Endothelial cell of umbilical vein (primary cell): ENCODE measurements around the gene BID. TPM values are rescaled to one million over a fixed set of nuclear protein-coding genes. Genes with fewer than 3 reads are reported as not detected.
A peak's percentile ranks its signal among the peaks of the same experiment; 100 is the strongest.

ENCODE experiments used
- BruUV-seq: library from RNA; stranded (reverse); fragments of 400-500 nt; replicated peaks from 2 replicates; lab custom pipeline; 2021; lab: Mats Ljungman, UMichigan
- CTCF ChIA-PET: fragments of 300-600, 350-600 bp; sonication (Branson Sonifier 250); formaldehyde crosslinking; loops from one replicate; lab custom pipeline; 2021; ENCODE audit warnings: antibody characterized with exemption, inconsistent platforms; lab: Charles Lee
- POLR2A ChIA-PET: fragments of 300-600, 350-600 bp; sonication (Branson Sonifier 250); formaldehyde crosslinking; loops from one replicate; lab custom pipeline; 2021; ENCODE audit warnings: antibody characterized with exemption, inconsistent platforms; lab: Charles Lee
- DNase-seq: peaks from one replicate; pipeline ENCODE4 v3.0.0-alpha.2; 2011; ENCODE audit warnings: low read depth, low spot score
- FAIRE-seq: peaks from 2 replicates; lab custom pipeline; 2011; peaks lifted over from hg19 to GRCh38; lab: Jason Lieb, UNC
- H2AFZ ChIP-seq: 2 replicates; pipeline ENCODE4 v1.6.0; 2012; ENCODE audit warnings: low read depth, low read length, control low read depth, inconsistent platforms
- H3K27ac ChIP-seq: 2 replicates; pipeline ENCODE4 v1.5.1; 2011; ENCODE audit warnings: low read depth, mild to moderate bottlenecking, control low read depth, low read length, moderate library complexity; ENCODE audit not compliant: insufficient read depth
- H3K27me3 ChIP-seq, 2 experiments: 2 replicates each; pipeline versions ENCODE4 v1.6.0 to v1.6.1; 2011; ENCODE audit warnings: low read length in 2 of 2, mixed read lengths in 1 of 2; ENCODE audit not compliant: control insufficient read depth in 2 of 2, insufficient read depth in 2 of 2
- H3K36me3 ChIP-seq, 2 experiments: 2 replicates in 1 of 2; 3 replicates in 1 of 2; pipeline ENCODE4 v1.5.1; 2011; ENCODE audit warnings: low read length in 2 of 2, mild to moderate bottlenecking in 1 of 2, moderate library complexity in 1 of 2; ENCODE audit not compliant: control insufficient read depth in 2 of 2, insufficient read depth in 2 of 2; ENCODE audit errors: extremely low read depth in 1 of 2
- H3K4me1 ChIP-seq: 3 replicates; pipeline ENCODE4 v1.5.1; 2011; ENCODE audit warnings: mild to moderate bottlenecking, low read length; ENCODE audit not compliant: control insufficient read depth, insufficient read depth; ENCODE audit errors: extremely low read depth
- H3K4me2 ChIP-seq: 2 replicates; pipeline ENCODE4 v1.6.1; 2011; ENCODE audit warnings: low read length, control low read depth, mixed read lengths; ENCODE audit not compliant: insufficient read depth
- H3K4me3 ChIP-seq, 3 experiments: fragments of 200-600 bp in 1 of 3; sonication (generic), shearing (Covaris generic) in 1 of 3; replicated peaks in 1 of 3; 2 replicates each; pipeline ENCODE4 v1.5.1; 2011 to 2016; ENCODE audit warnings: control low read depth in 3 of 3, low read length in 3 of 3, mild to moderate bottlenecking in 2 of 3, inconsistent platforms in 1 of 3, low read depth in 1 of 3, moderate library complexity in 1 of 3; ENCODE audit not compliant: insufficient read depth in 1 of 3
- H3K79me2 ChIP-seq: 2 replicates; pipeline ENCODE4 v1.6.0; 2012; ENCODE audit warnings: low read length, inconsistent platforms; ENCODE audit not compliant: control insufficient read depth, insufficient read depth
- H3K9ac ChIP-seq: replicated peaks from 2 replicates; pipeline ENCODE3; 2011; ENCODE audit warnings: low read length, control low read depth; ENCODE audit not compliant: insufficient read depth; ENCODE audit errors: extremely low read depth
- H3K9me1 ChIP-seq: replicated peaks from 3 replicates; pipeline ENCODE4 v1.6.0; 2011; ENCODE audit warnings: mild to moderate bottlenecking, low read length; ENCODE audit not compliant: control insufficient read depth, insufficient read depth; ENCODE audit errors: extremely low read depth
- H3K9me3 ChIP-seq: replicated peaks from 2 replicates; pipeline ENCODE4 v1.5.1; 2012; ENCODE audit warnings: low read length, inconsistent platforms; ENCODE audit not compliant: control insufficient read depth, insufficient read depth
- H4K20me1 ChIP-seq: replicated peaks from 2 replicates; pipeline ENCODE3; 2011; ENCODE audit warnings: mild to moderate bottlenecking, low read length; ENCODE audit not compliant: control insufficient read depth, insufficient read depth; ENCODE audit errors: extremely low read depth
- CTCF ChIP-seq, 2 donors: IDR thresholded peaks; 1 replicate in 1 of 2; 2 replicates in 1 of 2; pipeline ENCODE4 v1.5.1; 2011; ENCODE audit warnings: low read length in 2 of 2, mild to moderate bottlenecking in 2 of 2, moderate library complexity in 2 of 2, control low read depth in 1 of 2, inconsistent platforms in 1 of 2, low read depth in 1 of 2; ENCODE audit not compliant: insufficient read depth in 1 of 2; ENCODE audit errors: extremely low read depth in 1 of 2
- EZH2 ChIP-seq: IDR thresholded peaks from 2 replicates; pipeline ENCODE4 v1.6.1; 2012; ENCODE audit warnings: borderline replicate concordance, low read depth, mild to moderate bottlenecking, moderate library complexity, low read length, inconsistent platforms; ENCODE audit not compliant: severe bottlenecking
- FOS ChIP-seq: IDR thresholded peaks from 2 replicates; pipeline ENCODE4 v1.6.1; 2011; ENCODE audit warnings: mild to moderate bottlenecking, low read length, moderate library complexity, borderline replicate concordance; ENCODE audit not compliant: insufficient read depth
- GATA2 ChIP-seq: IDR thresholded peaks from 2 replicates; pipeline ENCODE4 v1.7.0; 2011; ENCODE audit warnings: low read depth, mild to moderate bottlenecking, moderate library complexity, mixed read lengths, low read length; ENCODE audit not compliant: insufficient read length, insufficient read depth
- JUN ChIP-seq: IDR thresholded peaks from 2 replicates; pipeline ENCODE4 v1.6.1; 2011; ENCODE audit warnings: borderline replicate concordance, low read depth; ENCODE audit not compliant: insufficient read length, insufficient read depth
- MAX ChIP-seq: IDR thresholded peaks from 2 replicates; pipeline ENCODE4 v1.6.1; 2011; ENCODE audit not compliant: insufficient read depth, insufficient read length
- MYC ChIP-seq: IDR thresholded peaks from one replicate; pipeline ENCODE4 v1.6.1; 2011; ENCODE audit warnings: mild to moderate bottlenecking, low read depth, low read length
- POLR2A ChIP-seq: IDR thresholded peaks from 2 replicates; pipeline ENCODE4 v1.6.1; 2012; ENCODE audit warnings: low read depth, mild to moderate bottlenecking, control low read depth, low read length
- POLR2AphosphoS5 ChIP-seq: IDR thresholded peaks from 2 replicates; pipeline ENCODE4 v1.6.1; 2012; ENCODE audit warnings: low read depth, mild to moderate bottlenecking, control low read depth, low read length, moderate library complexity; ENCODE audit not compliant: insufficient read depth
- dilution Hi-C: fragments of 300-500 bp; cut with MboI; formaldehyde crosslinking; loops from one replicate; pipeline ENCODE4 v1.15.0; 2019; ENCODE audit warnings: low sequenced_read_pairs; ENCODE audit not compliant: extremely low pct_ligation_motif_present
- intact Hi-C: fragments of 100-400 bp; cut with micrococcal nuclease; formaldehyde crosslinking; loops from one replicate; pipeline ENCODE4 v1.10.0; 2022
- polyA plus RNA-seq, 4 experiments: library from polyadenylated mRNA; depleted of rRNA in 3 of 4; stranded (reverse) in 3 of 4; unstranded in 1 of 4; fragments of >200 nt; gene quantifications; 2 replicates each; pipeline versions ENCODE4 v1.2.1 to v1.2.3, GENCODE V29; 2011 to 2012; ENCODE audit warnings: missing spikeins in 1 of 4
- total RNA-seq: library from RNA; stranded (reverse); gene quantifications from 2 replicates; pipeline ENCODE4 v1.2.3, GENCODE V29; 2021

BID gene
- total and polyA plus RNA-seq, 2 donors (not counting 3 experiments of a cell fraction or from before 2014, with no cell fraction given), result 39.0 to 119 TPM

- POLR2A ChIA-PET, result no interaction called here
- FAIRE-seq (no peak), DNase-seq (peak; percentile 67)
- dilution Hi-C loops (no loop called here), intact Hi-C loops (loop anchor here (2.0 to 10.0 kb wide), 3 partner anchors 69 to 153 kb away; partner anchors contain the start of genes ATP6V1E1 and BCL2L13)
- Histone ChIP-seq H2AFZ (no peak overlapping the region), H3K27me3 (no peaks in the 10 kb centered on the region), H3K9me3 (no peaks in the 10 kb centered on the region), H4K20me1 (no peaks in the 10 kb centered on the region), H3K79me2 (peaks cover 18% of the 10 kb centered on the region), H3K4me3 (peak overlapping the region in 2 of 3 experiments; percentile 42 to 84), H3K27ac (peak overlapping the region; percentile 91), H3K4me2 (peak overlapping the region; percentile 96), H3K9me1 (no peaks in the 10 kb centered on the region), H3K9ac (peak overlapping the region; percentile 86), H3K36me3 (no peaks in the 10 kb centered on the region), H3K4me1 (peaks cover 20% of the 10 kb centered on the region)
- no TSS peak for BruUV-seq
- TF ChIP-seq POLR2A (no peak), GATA2 (no peak), FOS (no peak), JUN (no peak), MYC (no peak), MAX (no peak), CTCF (IDR thresholded peaks at IDR 0.05; ENCODE audit: extremely low read depth in 1 of 2, insufficient read depth in 1 of 2, low read depth in 1 of 2, low read length in 2 of 2) (no peak), POLR2AphosphoS5 (no peak), EZH2 (no peak)
- CTCF ChIA-PET, result interaction anchor here (1.0 to 2.2 kb wide), 2 partner anchors 12 to 149 kb away, joined by 3 to 5 read pairs; no protein-coding TSS in a partner anchor
Measured at GRCh38 chr22:17707526-17707925, 66.7 kb downstream of the BID start.
